Upper lobe of left lung (tissue), 4 donors: ENCODE measurements around the gene FOXO6.

Experiments
- EP300 ChIP-seq, 4 donors: sonication (generic); formaldehyde crosslinking; IDR thresholded peaks; one replicate each; pipeline ENCODE4 v1.5.1; 2017; ENCODE audit warnings: antibody characterized with exemption in 4 of 4, control low read depth in 2 of 4
- POLR2A ChIP-seq, 4 donors: fragments of 450-650 bp; IDR thresholded peaks; one replicate each; pipeline ENCODE4 v1.5.1; 2016 to 2017; ENCODE audit warnings: antibody characterized with exemption in 4 of 4, mild to moderate bottlenecking in 2 of 4
- POLR2AphosphoS5 ChIP-seq, 2 donors: sonication (generic); formaldehyde crosslinking; IDR thresholded peaks; one replicate each; pipeline ENCODE4 v1.5.1; 2017; ENCODE audit warnings: antibody characterized with exemption in 2 of 2
- TF ChIP-seq, protein P1 (sequence below), 6 experiments: fragments of 450-650 bp in 4 of 6; fragments of 200-600 bp in 2 of 6; sonication (generic) in 2 of 6; IDR thresholded peaks; one replicate each; pipeline ENCODE4 v1.5.1; 2016 to 2019; ENCODE audit warnings: antibody characterized with exemption in 6 of 6

DNA sequence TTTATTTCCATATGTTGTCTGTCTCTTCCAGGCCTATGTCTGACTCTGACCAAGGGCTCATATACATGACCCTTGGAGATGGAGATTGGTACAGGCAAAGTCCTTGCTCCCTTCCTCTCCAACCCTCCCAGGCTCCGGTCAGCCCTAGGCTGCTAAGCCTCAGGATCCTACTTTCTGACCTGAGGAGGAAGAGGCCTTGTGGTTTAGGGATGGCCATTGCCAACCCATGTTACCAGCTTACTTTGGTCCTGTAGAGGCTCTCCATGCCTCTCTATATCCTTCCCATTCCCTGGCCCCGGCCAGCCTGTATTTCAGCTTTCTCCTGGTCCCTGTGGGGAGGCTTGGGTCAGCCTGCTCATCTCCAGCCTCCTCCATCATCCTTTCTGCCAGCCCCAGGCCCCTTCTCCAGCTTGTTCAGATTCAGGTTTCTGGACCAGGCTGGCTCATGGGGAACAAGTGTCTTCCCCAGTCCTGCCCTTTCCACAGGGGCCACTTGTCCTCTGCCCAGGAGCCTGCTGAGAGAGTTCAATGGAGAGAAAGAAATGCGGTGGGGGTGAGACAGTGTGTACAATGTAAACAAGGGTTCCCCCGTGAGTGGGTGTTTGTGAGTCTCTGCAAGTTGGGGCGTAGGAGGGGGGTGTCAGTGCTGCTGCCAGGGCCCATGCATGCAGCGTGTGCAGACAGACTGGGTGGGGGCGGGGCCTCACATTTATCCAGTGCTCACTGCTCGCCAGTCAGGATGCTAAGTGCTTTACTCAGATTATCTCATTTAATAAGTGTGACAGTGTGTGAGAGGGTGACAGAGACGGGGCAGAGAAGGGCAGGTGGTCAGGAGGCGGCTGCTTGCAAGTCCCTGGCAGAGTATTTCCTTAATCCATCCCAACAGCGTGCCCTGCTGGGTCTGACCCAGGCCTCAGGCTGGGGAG is 31.3 kb upstream of the FOXO6 start:
- TF ChIP-seq, protein P1, sequence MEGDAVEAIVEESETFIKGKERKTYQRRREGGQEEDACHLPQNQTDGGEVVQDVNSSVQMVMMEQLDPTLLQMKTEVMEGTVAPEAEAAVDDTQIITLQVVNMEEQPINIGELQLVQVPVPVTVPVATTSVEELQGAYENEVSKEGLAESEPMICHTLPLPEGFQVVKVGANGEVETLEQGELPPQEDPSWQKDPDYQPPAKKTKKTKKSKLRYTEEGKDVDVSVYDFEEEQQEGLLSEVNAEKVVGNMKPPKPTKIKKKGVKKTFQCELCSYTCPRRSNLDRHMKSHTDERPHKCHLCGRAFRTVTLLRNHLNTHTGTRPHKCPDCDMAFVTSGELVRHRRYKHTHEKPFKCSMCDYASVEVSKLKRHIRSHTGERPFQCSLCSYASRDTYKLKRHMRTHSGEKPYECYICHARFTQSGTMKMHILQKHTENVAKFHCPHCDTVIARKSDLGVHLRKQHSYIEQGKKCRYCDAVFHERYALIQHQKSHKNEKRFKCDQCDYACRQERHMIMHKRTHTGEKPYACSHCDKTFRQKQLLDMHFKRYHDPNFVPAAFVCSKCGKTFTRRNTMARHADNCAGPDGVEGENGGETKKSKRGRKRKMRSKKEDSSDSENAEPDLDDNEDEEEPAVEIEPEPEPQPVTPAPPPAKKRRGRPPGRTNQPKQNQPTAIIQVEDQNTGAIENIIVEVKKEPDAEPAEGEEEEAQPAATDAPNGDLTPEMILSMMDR (IDR thresholded peaks at IDR 0.05): no peak
- TF ChIP-seq POLR2A (IDR thresholded peaks at IDR 0.05) (no peak), EP300 (IDR thresholded peaks at IDR 0.05) (no peak), POLR2AphosphoS5 (IDR thresholded peaks at IDR 0.05) (no peak)
